H1 (cell line): ENCODE data around the gene RHOT1. TPM values are rescaled to one million over a fixed set of nuclear protein-coding genes. Genes with fewer than 3 reads are reported as not detected.

Source experiments
- CTCF ChIA-PET: fragments of 300-600 bp; sonication (Branson Sonifier 250); formaldehyde crosslinking; loops from one replicate; lab custom pipeline; 2021; ENCODE audit not compliant: partially characterized antibody; lab: Charles Lee
- POLR2A ChIA-PET: fragments of 300-600 bp; sonication (Branson Sonifier 250); formaldehyde crosslinking; loops from one replicate; lab custom pipeline; 2021; ENCODE audit warnings: inconsistent platforms; ENCODE audit not compliant: partially characterized antibody; lab: Charles Lee
- DNase-seq, 2 experiments: peaks; one replicate each; pipeline versions ENCODE4 v3.0.0 to v3.0.0-alpha.2; 2010 to 2022; ENCODE audit warnings: low spot score in 2 of 2, low read depth in 1 of 2, mixed read lengths in 1 of 2
- FAIRE-seq: peaks from 2 replicates; lab custom pipeline; 2011; peaks lifted over from hg19 to GRCh38; lab: Jason Lieb, UNC
- H2AFZ ChIP-seq: 2 replicates; pipeline ENCODE4 v1.8.1; 2012; ENCODE audit warnings: low read length, inconsistent platforms
- H2AK5ac ChIP-seq: 2 replicates; pipeline ENCODE4 v1.6.1; 2013; ENCODE audit warnings: low read depth, low read length
- H2BK120ac ChIP-seq: replicated peaks from 2 replicates; pipeline ENCODE3; 2013; ENCODE audit warnings: low read depth, low read length, inconsistent platforms
- H2BK12ac ChIP-seq: 2 replicates; pipeline ENCODE4 v1.6.1; 2013; ENCODE audit warnings: low read depth, low read length
- H2BK15ac ChIP-seq: 2 replicates; pipeline ENCODE4 v1.6.1; 2013; ENCODE audit warnings: low read length
- H2BK20ac ChIP-seq: 2 replicates; pipeline ENCODE4 v1.6.1; 2013; ENCODE audit warnings: low read length
- H2BK5ac ChIP-seq: 2 replicates; pipeline ENCODE4 v1.6.1; 2013; ENCODE audit warnings: low read depth, low read length
- H3K14ac ChIP-seq: 2 replicates; pipeline ENCODE4 v1.6.1; 2013; ENCODE audit warnings: inconsistent platforms; ENCODE audit not compliant: insufficient read length
- H3K18ac ChIP-seq: 2 replicates; pipeline ENCODE4 v1.6.1; 2013; ENCODE audit warnings: low read length; ENCODE audit errors: extremely low read depth
- H3K23ac ChIP-seq: 2 replicates; pipeline ENCODE4 v1.6.1; 2013; ENCODE audit warnings: inconsistent platforms; ENCODE audit not compliant: insufficient read length
- H3K23me2 ChIP-seq: 2 replicates; pipeline ENCODE4 v1.6.1; 2013; ENCODE audit warnings: low read depth, low read length
- H3K27ac ChIP-seq: 2 replicates; pipeline ENCODE4 v1.6.1; 2011; ENCODE audit warnings: low read depth, low read length, inconsistent platforms
- H3K27me3 ChIP-seq, 4 experiments: replicated peaks in 1 of 4; 1 replicate in 1 of 4; 2 replicates in 3 of 4; pipeline versions ENCODE4 v1.6.1 to v1.8.1; 2011 to 2013; ENCODE audit warnings: low read length in 3 of 4, mild to moderate bottlenecking in 3 of 4, inconsistent platforms in 2 of 4, mixed read lengths in 2 of 4, moderate library complexity in 1 of 4; ENCODE audit not compliant: control insufficient read depth in 3 of 4, insufficient read depth in 3 of 4; ENCODE audit errors: extremely low read depth in 1 of 4
- H3K36me3 ChIP-seq, 4 experiments: 2 replicates each; pipeline versions ENCODE4 v1.6.1 to v1.8.1; 2011 to 2013; ENCODE audit warnings: mild to moderate bottlenecking in 4 of 4, low read length in 3 of 4, moderate library complexity in 2 of 4, control low read depth in 1 of 4, inconsistent platforms in 1 of 4; ENCODE audit not compliant: insufficient read depth in 4 of 4, control insufficient read depth in 2 of 4
- H3K4ac ChIP-seq: replicated peaks from 2 replicates; pipeline ENCODE3; 2013; ENCODE audit warnings: low read length, low read depth, mixed read lengths, inconsistent platforms; ENCODE audit not compliant: insufficient read length
- H3K4me1 ChIP-seq, 4 experiments: replicated peaks in 1 of 4; 1 replicate in 1 of 4; 2 replicates in 3 of 4; pipeline versions ENCODE4 v1.6.1 to v1.8.1; 2011 to 2013; ENCODE audit warnings: low read length in 3 of 4, inconsistent platforms in 2 of 4, mixed read lengths in 1 of 4; ENCODE audit not compliant: insufficient read depth in 4 of 4, control insufficient read depth in 3 of 4
- H3K4me2 ChIP-seq, 2 experiments: 2 replicates each; pipeline versions ENCODE4 v1.6.1 to v1.8.1; 2011 to 2013; ENCODE audit warnings: low read depth in 2 of 2, low read length in 2 of 2, control low read depth in 1 of 2, inconsistent platforms in 1 of 2, mild to moderate bottlenecking in 1 of 2; ENCODE audit not compliant: insufficient read depth in 1 of 2
- H3K4me3 ChIP-seq, 4 experiments: fragments of 200-600, 300-600 bp in 1 of 4; sonication (generic), shearing (Covaris generic), sonication (Bioruptor Twin) in 1 of 4; 2 replicates each; pipeline versions ENCODE4 v1.5.1 to v1.8.1; 2011 to 2016; ENCODE audit warnings: low read length in 4 of 4, low read depth in 3 of 4, control low read depth in 2 of 4, inconsistent platforms in 2 of 4, mild to moderate bottlenecking in 2 of 4, mixed read lengths in 1 of 4, moderate library complexity in 1 of 4; ENCODE audit not compliant: insufficient read depth in 2 of 4; ENCODE audit errors: extremely low read depth in 1 of 4
- H3K56ac ChIP-seq: replicated peaks from 2 replicates; pipeline ENCODE3; 2013; ENCODE audit warnings: low read depth, mild to moderate bottlenecking, mixed read lengths, low read length, inconsistent platforms; ENCODE audit not compliant: insufficient read length
- H3K79me1 ChIP-seq: 2 replicates; pipeline ENCODE4 v1.6.1; 2013; ENCODE audit warnings: low read depth, low read length, control low read depth
- H3K79me2 ChIP-seq, 2 experiments: 2 replicates each; pipeline versions ENCODE4 v1.6.1 to v1.8.1; 2012 to 2013; ENCODE audit warnings: low read length in 2 of 2, mild to moderate bottlenecking in 2 of 2, inconsistent platforms in 1 of 2; ENCODE audit not compliant: insufficient read depth in 2 of 2, control insufficient read depth in 1 of 2
- H3K9ac ChIP-seq, 4 experiments: replicated peaks in 1 of 4; 1 replicate in 1 of 4; 2 replicates in 3 of 4; pipeline versions ENCODE4 v1.6.1 to v1.8.1; 2011 to 2013; ENCODE audit warnings: low read depth in 3 of 4, low read length in 3 of 4, control low read depth in 2 of 4, mild to moderate bottlenecking in 2 of 4, moderate library complexity in 2 of 4, inconsistent platforms in 1 of 4; ENCODE audit errors: extremely low read depth in 1 of 4
- H3K9me3 ChIP-seq, 2 experiments: 2 replicates each; pipeline versions ENCODE4 v1.6.1 to v1.8.1; 2012 to 2013; ENCODE audit warnings: mild to moderate bottlenecking in 2 of 2, moderate library complexity in 2 of 2, control low read depth in 1 of 2, inconsistent platforms in 1 of 2, low read depth in 1 of 2, low read length in 1 of 2, mixed read lengths in 1 of 2; ENCODE audit not compliant: insufficient read depth in 2 of 2
- H4K20me1 ChIP-seq, 2 experiments: replicated peaks in 1 of 2; 2 replicates each; pipeline versions ENCODE3 to v1.8.1; 2011 to 2013; ENCODE audit warnings: inconsistent platforms in 2 of 2, low read length in 2 of 2, mild to moderate bottlenecking in 1 of 2; ENCODE audit not compliant: insufficient read depth in 2 of 2, control insufficient read depth in 1 of 2
- H4K5ac ChIP-seq: 2 replicates; pipeline ENCODE4 v1.6.1; 2013; ENCODE audit warnings: low read length, low read depth, mixed read lengths, inconsistent platforms; ENCODE audit not compliant: insufficient read length
- H4K8ac ChIP-seq: 2 replicates; pipeline ENCODE4 v1.8.0; 2013; ENCODE audit warnings: mild to moderate bottlenecking, moderate library complexity, low read length, inconsistent platforms; ENCODE audit not compliant: insufficient read depth; ENCODE audit errors: extremely low read depth
- H4K91ac ChIP-seq: replicated peaks from 2 replicates; pipeline ENCODE3; 2013; ENCODE audit warnings: low read length, mixed read lengths, inconsistent platforms; ENCODE audit not compliant: insufficient read length
- BRCA1 ChIP-seq: IDR thresholded peaks from 2 replicates; pipeline ENCODE4 v1.6.1; 2012; ENCODE audit warnings: low read depth, low read length, improper control_type of control experiment
- FOSL1 ChIP-seq: IDR thresholded peaks from 2 replicates; pipeline ENCODE4 v1.6.1; 2011; ENCODE audit warnings: mild to moderate bottlenecking, low read depth, low read length, moderate library complexity; ENCODE audit not compliant: insufficient read depth
- RBBP5 ChIP-seq: IDR thresholded peaks from 2 replicates; pipeline ENCODE4 v1.7.1; 2012; ENCODE audit warnings: low read depth, mild to moderate bottlenecking, inconsistent platforms, low read length, moderate library complexity, borderline replicate concordance
- ZNF274 ChIP-seq: IDR thresholded peaks from 2 replicates; pipeline ENCODE4 v1.7.0; 2012; ENCODE audit warnings: low read length, borderline replicate concordance; ENCODE audit errors: extremely low read depth
- WGBS, 2 experiments: shearing (Covaris generic) in 1 of 2; methylation state at CpG; one replicate each; pipeline versions ENCODE4 v1.1.6 to v1.1.7; 2013 to 2015; ENCODE audit warnings: low lambda C conversion rate in 2 of 2, mixed read lengths in 2 of 2, inconsistent platforms in 1 of 2, low coverage in 1 of 2, missing lambda C conversion rate in 1 of 2; ENCODE audit not compliant: insufficient replicate concordance in 2 of 2, insufficient coverage in 1 of 2, insufficient read length in 1 of 2; ENCODE audit errors: extremely low coverage in 1 of 2, missing lambda C conversion rate in 1 of 2; 5-methylcytosine and 5-hydroxymethylcytosine counted together
- polyA plus RNA-seq, 7 experiments: library from polyadenylated mRNA; depleted of rRNA in 3 of 7; stranded (reverse) in 5 of 7; unstranded in 2 of 7; fragments of >200 nt in 5 of 7; fragments of 200-250 nt in 2 of 7; gene quantifications; 1 replicate in 5 of 7; 2 replicates in 1 of 7; 4 replicates in 1 of 7; pipeline versions ENCODE4 v1.2.1 to v1.2.3, GENCODE V29; 2011 to 2013; ENCODE audit warnings: missing spikeins in 2 of 7, mixed read lengths in 2 of 7
- total RNA-seq: library from RNA; stranded (reverse); fragmentation: NEBNext Ultra II Directional; extraction: Animal tissue kit (Norgen Biotek cat#: 25700); gene quantifications from 2 replicates; pipeline ENCODE4 v1.2.1, GENCODE V29; 2021

The RHOT1 gene
- total and polyA plus RNA-seq, 2 of the 8 experiments (the other 6 are each of a cell fraction or from before 2014, with no cell fraction given) = 34.2 to 38.2 TPM

DNA sequence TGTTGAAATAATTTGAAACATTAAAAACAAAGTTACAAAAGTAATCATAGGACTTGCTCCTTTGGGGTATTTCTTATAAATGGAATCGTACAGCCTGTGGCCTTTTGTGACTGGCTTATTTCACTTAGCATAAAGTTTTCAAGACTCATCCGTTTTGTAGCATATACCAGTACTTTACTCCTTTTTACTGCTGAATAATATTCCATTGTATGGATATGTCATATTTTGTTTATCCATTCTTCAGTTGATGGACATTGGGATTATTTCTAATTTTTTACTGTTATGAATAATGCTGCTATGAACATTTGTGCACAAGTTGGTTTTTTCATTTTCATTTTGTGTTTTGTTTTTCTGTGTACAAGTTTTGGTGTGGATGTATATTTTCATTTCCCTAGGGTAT lies 93.3 kb downstream of the RHOT1 start:
- Histone ChIP-seq H2BK12ac (no peak overlapping the region), H2BK5ac (no peak overlapping the region), H3K27ac (no peak overlapping the region), H3K56ac (no peak overlapping the region), H3K4me2 (no peak overlapping the region), H3K18ac (no peak overlapping the region), H3K9me3 (no peaks in the 10 kb centered on the region; a peak in 1 of 4 replicates), H3K4me1 (0 out of 7 replicates have a peak, but pooled peaks cover 0 to 2% (median 0%) of the 10 kb centered on the region in 4 experiments), H4K20me1 (no peaks in the 10 kb centered on the region), H3K27me3 (no peaks in the 10 kb centered on the region), H3K14ac (no peak overlapping the region), H4K91ac (no peak overlapping the region), H3K36me3 (no peaks in the 10 kb centered on the region), H2BK15ac (no peak overlapping the region), H3K4me3 (no peak overlapping the region), H2AK5ac (no peak overlapping the region), H3K79me2 (no peaks in the 10 kb centered on the region), H2BK20ac (no peak overlapping the region), H2BK120ac (no peak overlapping the region), H3K9ac (no peak overlapping the region), H3K23me2 (no peaks in the 10 kb centered on the region), H3K4ac (no peak overlapping the region), H3K23ac (no peak overlapping the region), H4K5ac (no peak overlapping the region), H4K8ac (no peak overlapping the region), H2AFZ (no peak overlapping the region), H3K79me1 (no peaks in the 10 kb centered on the region)
- CTCF ChIA-PET = no interaction called here
- FAIRE-seq (no peak), DNase-seq (no peak)
- WGBS, 2 experiments = 86% methylated on average over 2 of the region's 2 CpGs; no CpG with 5 or more reads in 1 of the 2 experiments
- TF ChIP-seq ZNF274 = no peak
- no peak for TF ChIP-seq RBBP5
- no peak for TF ChIP-seq BRCA1
- TF ChIP-seq FOSL1 = no peak
- POLR2A ChIA-PET = no interaction called here
